ENCODE results near the gene PPM1N.

DNA sequence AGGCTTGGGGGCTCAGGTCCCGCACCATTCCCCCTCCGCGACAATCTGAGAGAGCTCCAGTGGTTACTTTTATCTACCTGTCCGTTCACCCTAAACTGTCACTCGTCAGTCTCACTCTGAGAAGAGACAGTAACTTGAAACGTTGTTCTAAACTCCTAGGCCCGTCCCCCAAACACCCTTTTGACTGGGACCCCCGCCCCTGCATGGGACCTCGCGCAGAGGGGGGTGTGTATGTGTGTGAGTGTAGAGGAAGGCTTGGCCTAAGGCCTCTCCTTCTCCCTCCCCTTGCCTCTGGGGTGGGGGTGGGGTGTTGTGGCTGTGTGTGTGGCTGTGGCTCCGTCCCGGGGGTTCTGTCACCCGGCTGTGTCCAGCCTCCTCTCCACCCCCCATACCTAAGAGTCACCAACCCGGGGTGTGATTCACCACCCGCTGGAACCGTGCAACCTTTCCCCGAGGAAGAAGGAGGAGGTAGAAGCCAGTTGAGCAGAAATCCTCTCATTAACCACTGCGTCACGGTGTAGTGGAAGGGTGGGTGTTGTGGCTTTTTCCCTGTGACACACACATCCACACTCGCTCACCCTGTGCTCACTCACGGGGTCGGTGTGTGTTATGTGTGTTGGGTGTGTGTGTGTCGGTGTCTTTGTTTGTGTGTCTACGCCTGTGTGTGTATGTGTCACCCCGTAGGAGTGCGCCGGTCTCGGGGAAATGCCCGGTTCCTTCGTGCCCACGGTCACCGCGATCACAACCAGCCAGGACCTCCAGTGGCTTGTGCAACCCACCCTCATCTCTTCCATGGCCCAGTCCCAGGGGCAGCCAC lies 28.1 kb upstream of the PPM1N start:
- TF ChIP-seq, protein P1, sequence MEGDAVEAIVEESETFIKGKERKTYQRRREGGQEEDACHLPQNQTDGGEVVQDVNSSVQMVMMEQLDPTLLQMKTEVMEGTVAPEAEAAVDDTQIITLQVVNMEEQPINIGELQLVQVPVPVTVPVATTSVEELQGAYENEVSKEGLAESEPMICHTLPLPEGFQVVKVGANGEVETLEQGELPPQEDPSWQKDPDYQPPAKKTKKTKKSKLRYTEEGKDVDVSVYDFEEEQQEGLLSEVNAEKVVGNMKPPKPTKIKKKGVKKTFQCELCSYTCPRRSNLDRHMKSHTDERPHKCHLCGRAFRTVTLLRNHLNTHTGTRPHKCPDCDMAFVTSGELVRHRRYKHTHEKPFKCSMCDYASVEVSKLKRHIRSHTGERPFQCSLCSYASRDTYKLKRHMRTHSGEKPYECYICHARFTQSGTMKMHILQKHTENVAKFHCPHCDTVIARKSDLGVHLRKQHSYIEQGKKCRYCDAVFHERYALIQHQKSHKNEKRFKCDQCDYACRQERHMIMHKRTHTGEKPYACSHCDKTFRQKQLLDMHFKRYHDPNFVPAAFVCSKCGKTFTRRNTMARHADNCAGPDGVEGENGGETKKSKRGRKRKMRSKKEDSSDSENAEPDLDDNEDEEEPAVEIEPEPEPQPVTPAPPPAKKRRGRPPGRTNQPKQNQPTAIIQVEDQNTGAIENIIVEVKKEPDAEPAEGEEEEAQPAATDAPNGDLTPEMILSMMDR (IDR thresholded peaks at IDR 0.05): no peak
- TF ChIP-seq POLR2A (IDR thresholded peaks at IDR 0.05) (no peak), EP300 (IDR thresholded peaks at IDR 0.05) (no peak)

Data from ovary (tissue), 3 donors.